GM13976 (cell line): ENCODE data around the gene SPIRE1.

Source experiments
- DNase-seq: peaks from one replicate; pipeline ENCODE4 v3.0.0; 2012; ENCODE audit warnings: low spot score
- CTCF ChIP-seq: IDR thresholded peaks from 2 replicates; pipeline ENCODE4 v1.5.1; 2012; ENCODE audit warnings: borderline replicate concordance, mild to moderate bottlenecking; ENCODE audit not compliant: insufficient read depth; ENCODE audit errors: extremely low read depth, missing control alignments, control extremely low read depth
- in situ Hi-C: fragments of 300-500 bp; cut with MboI; formaldehyde crosslinking; loops from one replicate; pipeline ENCODE4 v1.12.0; 2022; ENCODE audit warnings: low sequenced_read_pairs, mixed read lengths, inconsistent platforms; ENCODE audit not compliant: unreplicated experiment

The SPIRE1 gene

GRCh38 chr18:12479536-12479935 is 178.4 kb downstream of the SPIRE1 start:
- in situ Hi-C loops = no loop called here
- no peak for DNase-seq
- no peak for TF ChIP-seq CTCF

- in situ Hi-C loops = no loop called here
- no peak for TF ChIP-seq CTCF
- DNase-seq = no peak
Measured at GRCh38 chr18:12478269-12479047, 179.4 kb downstream of the SPIRE1 start.

GRCh38 chr18:12477606-12478005 is 180.3 kb downstream of the SPIRE1 start:
- in situ Hi-C loops = no loop called here
- DNase-seq = no peak
- no peak for TF ChIP-seq CTCF

- no peak for DNase-seq
- in situ Hi-C loops = no loop called here
- TF ChIP-seq CTCF = no peak
Measured at GRCh38 chr18:12476955-12477354, 181.0 kb downstream of the SPIRE1 start.

GRCh38 chr18:12474876-12475275 is 183.0 kb downstream of the SPIRE1 start:
- in situ Hi-C loops = no loop called here
- no peak for DNase-seq
- no peak for TF ChIP-seq CTCF

GRCh38 chr18:12474146-12474545 is 183.8 kb downstream of the SPIRE1 start:
- no peak for DNase-seq
- in situ Hi-C loops = no loop called here
- TF ChIP-seq CTCF = no peak
